Measurements from ENCODE around the gene GMFB. TPM values are rescaled to one million over a fixed set of nuclear protein-coding genes. Genes with fewer than 3 reads are reported as not detected.
A peak's percentile ranks its signal among the peaks of the same experiment; 100 is the strongest.
"Not testable (repeated sequence)": the region's sequence is repeated elsewhere in the genome, so short reads cannot be mapped to it uniquely, and the experiment has no call there.

Gene GMFB
- total RNA-seq, 1 donor = 98.8 TPM

GRCh38 chr14:54440873-54441868 lies 47.6 kb downstream of the GMFB start, which contains the start of gene CNIH1:
Gene CNIH1, minus strand, starts transcription at chr14:54441374. Its CDS starts 47 bp downstream, at chr14:54441327.
- H3K79me2 ChIP-seq (ENCODE audit: insufficient read depth, low read length) = peaks cover 46% of the 10 kb centered on the region

DNA sequence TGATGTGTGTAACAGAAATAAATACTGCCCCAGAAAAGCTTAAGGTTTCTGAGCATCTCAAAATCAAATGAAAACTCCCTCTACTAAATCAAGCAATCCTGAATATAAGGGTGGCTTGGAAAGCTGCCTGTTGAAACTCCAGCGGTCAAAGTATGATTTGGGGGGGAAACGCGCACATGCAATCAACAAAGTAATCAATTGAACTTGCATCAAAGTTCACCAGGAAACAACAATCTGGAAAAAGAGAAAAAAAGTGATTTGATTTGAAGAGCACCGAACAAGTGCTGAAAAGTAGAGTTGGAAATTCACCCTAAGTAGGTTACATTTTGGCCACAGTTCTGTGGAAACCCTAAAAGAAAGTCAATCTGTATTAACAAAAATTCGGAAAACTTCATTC lies 48.3 kb downstream of the GMFB start:
- no peaks in the 10 kb centered on the region for H3K36me3 ChIP-seq (ENCODE audit: insufficient read depth, low read length)
- peak overlapping the region; percentile 98 for H3K4me2 ChIP-seq (ENCODE audit: insufficient read depth, low read length)
- TF ChIP-seq, protein P1, sequence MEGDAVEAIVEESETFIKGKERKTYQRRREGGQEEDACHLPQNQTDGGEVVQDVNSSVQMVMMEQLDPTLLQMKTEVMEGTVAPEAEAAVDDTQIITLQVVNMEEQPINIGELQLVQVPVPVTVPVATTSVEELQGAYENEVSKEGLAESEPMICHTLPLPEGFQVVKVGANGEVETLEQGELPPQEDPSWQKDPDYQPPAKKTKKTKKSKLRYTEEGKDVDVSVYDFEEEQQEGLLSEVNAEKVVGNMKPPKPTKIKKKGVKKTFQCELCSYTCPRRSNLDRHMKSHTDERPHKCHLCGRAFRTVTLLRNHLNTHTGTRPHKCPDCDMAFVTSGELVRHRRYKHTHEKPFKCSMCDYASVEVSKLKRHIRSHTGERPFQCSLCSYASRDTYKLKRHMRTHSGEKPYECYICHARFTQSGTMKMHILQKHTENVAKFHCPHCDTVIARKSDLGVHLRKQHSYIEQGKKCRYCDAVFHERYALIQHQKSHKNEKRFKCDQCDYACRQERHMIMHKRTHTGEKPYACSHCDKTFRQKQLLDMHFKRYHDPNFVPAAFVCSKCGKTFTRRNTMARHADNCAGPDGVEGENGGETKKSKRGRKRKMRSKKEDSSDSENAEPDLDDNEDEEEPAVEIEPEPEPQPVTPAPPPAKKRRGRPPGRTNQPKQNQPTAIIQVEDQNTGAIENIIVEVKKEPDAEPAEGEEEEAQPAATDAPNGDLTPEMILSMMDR (IDR thresholded peaks at IDR 0.05; ENCODE audit: extremely low read depth, low read depth, low read length) = no peak
- no peak for DNase-seq (ENCODE audit: insufficient read length, low spot score, missing footprints)
- H3K9me3 ChIP-seq (ENCODE audit: low read depth, low read length) = no peaks in the 10 kb centered on the region
- H3K4me1 ChIP-seq (ENCODE audit: insufficient read depth, low read length) = peaks cover 25% of the 10 kb centered on the region
- peak overlapping the region; percentile 86 for H3K4me3 ChIP-seq (ENCODE audit: insufficient read depth, low read length)
- H4K20me1 ChIP-seq (ENCODE audit: insufficient read depth, low read length) = peaks cover 18% of the 10 kb centered on the region
- no peaks in the 10 kb centered on the region for H3K27me3 ChIP-seq (ENCODE audit: insufficient read depth, low read length)
- H3K27ac ChIP-seq (ENCODE audit: low read depth, low read length) = peak overlapping the region; percentile 83
- H2AFZ ChIP-seq (ENCODE audit: low read length) = peak overlapping the region; percentile 63
- H3K79me2 ChIP-seq (ENCODE audit: insufficient read depth, low read length) = peaks cover 52% of the 10 kb centered on the region

More at GRCh38 chr14:54440873-54441868, 47.6 kb downstream of the GMFB start, which contains the start of gene CNIH1:
- no peaks in the 10 kb centered on the region for H3K9me3 ChIP-seq (ENCODE audit: low read depth, low read length)
- H3K36me3 ChIP-seq (ENCODE audit: insufficient read depth, low read length) = no peaks in the 10 kb centered on the region
- H3K4me1 ChIP-seq (ENCODE audit: insufficient read depth, low read length) = peaks cover 18% of the 10 kb centered on the region
- H2AFZ ChIP-seq (ENCODE audit: low read length) = peak within 1 kb of the TSS; percentile 82
- peak within 1 kb of the TSS; percentile 98 for H3K4me2 ChIP-seq (ENCODE audit: insufficient read depth, low read length)
- DNase-seq (ENCODE audit: insufficient read length, low spot score, missing footprints) = peak; percentile 99
- peaks cover 18% of the 10 kb centered on the region for H4K20me1 ChIP-seq (ENCODE audit: insufficient read depth, low read length)
- H3K27me3 ChIP-seq (ENCODE audit: insufficient read depth, low read length) = no peaks in the 10 kb centered on the region
- H3K4me3 ChIP-seq (ENCODE audit: insufficient read depth, low read length) = peak within 1 kb of the TSS; percentile 86
- peak within 1 kb of the TSS; percentile 83 for H3K27ac ChIP-seq (ENCODE audit: low read depth, low read length)
- TF ChIP-seq, protein P1 (IDR thresholded peaks at IDR 0.05; ENCODE audit: extremely low read depth, low read depth, low read length) = peak; percentile 83

DNA sequence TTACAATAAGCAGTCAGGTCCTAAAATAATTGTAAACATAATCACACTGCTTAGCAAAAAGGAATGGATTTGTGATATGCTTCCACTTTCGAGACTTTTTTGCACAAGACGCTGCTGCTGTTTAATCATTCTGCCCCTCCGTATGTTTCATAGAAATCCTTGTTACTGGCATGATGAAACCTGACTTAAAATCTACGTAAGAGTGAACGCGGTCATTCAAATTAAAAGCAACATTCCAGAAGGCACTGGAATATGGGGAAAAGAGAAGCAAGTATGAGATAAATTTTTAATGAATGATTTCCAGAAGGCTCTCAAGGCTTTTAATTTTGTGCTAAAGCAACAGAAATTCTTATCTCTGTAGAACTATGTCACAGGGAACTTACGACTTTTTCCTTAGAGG lies 48.7 kb downstream of the GMFB start:
- TF ChIP-seq, protein P1 (IDR thresholded peaks at IDR 0.05; ENCODE audit: extremely low read depth, low read depth, low read length) = no peak
- DNase-seq (ENCODE audit: insufficient read length, low spot score, missing footprints) = no peak
- Histone ChIP-seq H3K9me3 (ENCODE audit: low read depth, low read length) (no peaks in the 10 kb centered on the region), H3K27ac (ENCODE audit: low read depth, low read length) (peak overlapping the region; percentile 83), H4K20me1 (ENCODE audit: insufficient read depth, low read length) (peaks cover 18% of the 10 kb centered on the region), H2AFZ (ENCODE audit: low read length) (peak overlapping the region; percentile 63), H3K4me2 (ENCODE audit: insufficient read depth, low read length) (peak overlapping the region; percentile 98), H3K4me1 (ENCODE audit: insufficient read depth, low read length) (peaks cover 29% of the 10 kb centered on the region), H3K79me2 (ENCODE audit: insufficient read depth, low read length) (peaks cover 57% of the 10 kb centered on the region), H3K4me3 (ENCODE audit: insufficient read depth, low read length) (peak overlapping the region; percentile 86), H3K27me3 (ENCODE audit: insufficient read depth, low read length) (no peaks in the 10 kb centered on the region), H3K36me3 (ENCODE audit: insufficient read depth, low read length) (peaks cover 2% of the 10 kb centered on the region)

GRCh38 chr14:54438703-54439102 lies 50.1 kb downstream of the GMFB start:
- Histone ChIP-seq H3K27ac (ENCODE audit: low read depth, low read length) (peak overlapping the region; percentile 5), H3K4me3 (ENCODE audit: insufficient read depth, low read length) (no peak overlapping the region), H3K36me3 (ENCODE audit: insufficient read depth, low read length) (peaks cover 3% of the 10 kb centered on the region), H3K27me3 (ENCODE audit: insufficient read depth, low read length) (no peaks in the 10 kb centered on the region), H3K4me1 (ENCODE audit: insufficient read depth, low read length) (peaks cover 31% of the 10 kb centered on the region), H2AFZ (ENCODE audit: low read length) (no peak overlapping the region), H4K20me1 (ENCODE audit: insufficient read depth, low read length) (peaks cover 18% of the 10 kb centered on the region), H3K4me2 (ENCODE audit: insufficient read depth, low read length) (peak overlapping the region; percentile 2), H3K79me2 (ENCODE audit: insufficient read depth, low read length) (peaks cover 70% of the 10 kb centered on the region), H3K9me3 (ENCODE audit: low read depth, low read length) (no peaks in the 10 kb centered on the region)
- no peak for DNase-seq (ENCODE audit: insufficient read length, low spot score, missing footprints)
- TF ChIP-seq, protein P1 (IDR thresholded peaks at IDR 0.05; ENCODE audit: extremely low read depth, low read depth, low read length) = no peak

DNA sequence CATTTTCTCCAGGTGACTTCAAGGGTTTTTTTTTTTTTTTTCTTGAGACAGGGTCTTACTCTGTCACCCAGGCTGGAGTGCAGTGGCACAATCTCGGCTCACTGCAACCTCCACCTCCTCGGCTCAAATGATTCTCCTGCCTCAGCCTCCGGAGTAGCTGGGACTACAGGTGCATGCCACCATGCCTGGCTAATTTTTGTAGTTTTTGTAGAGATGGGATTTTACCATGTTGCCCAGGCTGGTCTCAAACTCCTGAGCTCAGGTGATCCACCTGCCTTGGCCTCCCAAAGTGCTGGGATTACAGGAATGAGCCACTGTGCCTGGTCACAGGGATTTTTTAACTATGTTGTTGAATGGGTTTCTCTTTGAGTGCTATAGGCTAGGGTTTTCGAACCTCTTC lies 50.8 kb downstream of the GMFB start:
- H3K27me3 ChIP-seq (ENCODE audit: insufficient read depth, low read length); H2AFZ ChIP-seq (ENCODE audit: low read length); H3K36me3 ChIP-seq (ENCODE audit: insufficient read depth, low read length); DNase-seq (ENCODE audit: insufficient read length, low spot score, missing footprints); H3K4me3 ChIP-seq (ENCODE audit: insufficient read depth, low read length); H3K4me2 ChIP-seq (ENCODE audit: insufficient read depth, low read length); H3K9me3 ChIP-seq (ENCODE audit: low read depth, low read length); H3K27ac ChIP-seq (ENCODE audit: low read depth, low read length): not testable (repeated sequence)
- peaks cover 18% of the 10 kb centered on the region for H4K20me1 ChIP-seq (ENCODE audit: insufficient read depth, low read length)
- H3K4me1 ChIP-seq (ENCODE audit: insufficient read depth, low read length) = peaks cover 31% of the 10 kb centered on the region
- peaks cover 78% of the 10 kb centered on the region for H3K79me2 ChIP-seq (ENCODE audit: insufficient read depth, low read length)
